Bronchial epithelial cell (primary cell): Measurements from ENCODE around the gene FGF3. TPM values are rescaled to one million over a fixed set of nuclear protein-coding genes. Genes with fewer than 3 reads are reported as not detected.

Experiments
- DNase-seq: peaks from one replicate; pipeline ENCODE4 v3.0.0-alpha.2; 2010; ENCODE audit warnings: low read depth
- FAIRE-seq: peaks from 2 replicates; lab custom pipeline; 2011; peaks lifted over from hg19 to GRCh38; lab: Jason Lieb, UNC
- H3K27me3 ChIP-seq: 2 replicates; pipeline ENCODE4 v1.5.1; 2011; ENCODE audit warnings: low read length; ENCODE audit not compliant: control insufficient read depth, insufficient read depth
- H3K36me3 ChIP-seq: 2 replicates; pipeline ENCODE4 v1.5.1; 2011; ENCODE audit warnings: low read length; ENCODE audit not compliant: control insufficient read depth, insufficient read depth
- H3K4me3 ChIP-seq: 2 replicates; pipeline ENCODE4 v1.5.1; 2011; ENCODE audit warnings: mild to moderate bottlenecking, low read depth, low read length, control low read depth
- CTCF ChIP-seq: IDR thresholded peaks from 2 replicates; pipeline ENCODE4 v1.5.1; 2011; ENCODE audit warnings: mild to moderate bottlenecking, moderate library complexity, low read length, control low read depth, inconsistent platforms; ENCODE audit not compliant: insufficient read depth, severe bottlenecking
- total RNA-seq: library from RNA; depleted of rRNA; stranded (reverse); fragments of >200 nt; gene quantifications from 2 replicates; pipeline ENCODE4 v1.2.1, GENCODE V29; 2014

FGF3 gene
- total RNA-seq, 1 donor from 2014 or later: not detected

- FAIRE-seq: no peak
- TF ChIP-seq CTCF: no peak
- Histone ChIP-seq H3K4me3 (no peak overlapping the region), H3K36me3 (no peaks in the 10 kb centered on the region), H3K27me3 (peaks cover 11% of the 10 kb centered on the region)
- DNase-seq: no peak
Observed at GRCh38 chr11:69810289-69811118, 8.7 kb downstream of the FGF3 start.

GRCh38 chr11:69808667-69809086 lies 10.5 kb downstream of the FGF3 start:
- no peak for DNase-seq
- Histone ChIP-seq H3K4me3 (no peak overlapping the region), H3K36me3 (no peaks in the 10 kb centered on the region), H3K27me3 (peaks cover 11% of the 10 kb centered on the region)
- no peak for TF ChIP-seq CTCF
- FAIRE-seq: no peak

GRCh38 chr11:69807106-69807815 lies 12.0 kb downstream of the FGF3 start:
- TF ChIP-seq CTCF: no peak
- H3K27me3 ChIP-seq: peaks cover 11% of the 10 kb centered on the region
- FAIRE-seq (no peak), DNase-seq (peak; percentile 26)
- no peak overlapping the region for H3K4me3 ChIP-seq
- H3K36me3 ChIP-seq: no peaks in the 10 kb centered on the region

- FAIRE-seq (peak; percentile 23), DNase-seq (no peak)
- Histone ChIP-seq H3K27me3 (peaks cover 11% of the 10 kb centered on the region), H3K4me3 (no peak overlapping the region), H3K36me3 (no peaks in the 10 kb centered on the region)
- no peak for TF ChIP-seq CTCF
Observed at GRCh38 chr11:69804769-69805508, 14.3 kb downstream of the FGF3 start.

- DNase-seq (no peak), FAIRE-seq (no peak)
- H3K27me3 ChIP-seq: peaks cover 4% of the 10 kb centered on the region
- no peak for TF ChIP-seq CTCF
- H3K4me3 ChIP-seq: no peak overlapping the region
- no peaks in the 10 kb centered on the region for H3K36me3 ChIP-seq
Observed at GRCh38 chr11:69803604-69804218, 15.5 kb downstream of the FGF3 start.
